K562 (cell line): ENCODE results near the gene NXT1. TPM values are rescaled to one million over a fixed set of nuclear protein-coding genes. Genes with fewer than 3 reads are reported as not detected.

ENCODE experiments used
- BACH1 ChIP-seq: fragments of 200-800 bp; sonication (Bioruptor generic); IDR thresholded peaks from 2 replicates; pipeline ENCODE4 v1.6.1; 2016; ENCODE audit warnings: missing genetic modification characterization, missing compliant biosample characterization
- C11orf30 ChIP-seq: fragments of 450-650 bp; IDR thresholded peaks from 2 replicates; pipeline ENCODE4 v1.6.1; 2016; ENCODE audit warnings: low read depth, mild to moderate bottlenecking
- CBX5 ChIP-seq: IDR thresholded peaks from 2 replicates; pipeline ENCODE4 v1.6.1; 2014; ENCODE audit warnings: low read depth, borderline replicate concordance
- CC2D1A ChIP-seq: fragments of 450-650 bp; IDR thresholded peaks from 2 replicates; pipeline ENCODE4 v1.6.1; 2017; ENCODE audit warnings: mild to moderate bottlenecking
- DNMT1 ChIP-seq: fragments of 450-650 bp; IDR thresholded peaks from 2 replicates; pipeline ENCODE4 v1.6.1; 2016; ENCODE audit warnings: antibody characterized with exemption, mild to moderate bottlenecking
- EWSR1 ChIP-seq: fragments of 450-650 bp; IDR thresholded peaks from 2 replicates; pipeline ENCODE4 v1.6.1; 2018; ENCODE audit warnings: borderline replicate concordance, mild to moderate bottlenecking, low read depth, moderate library complexity; ENCODE audit not compliant: partially characterized antibody
- HNRNPLL ChIP-seq: fragments of 200-400 bp; formaldehyde crosslinking; IDR thresholded peaks from 2 replicates; pipeline ENCODE4 v1.6.1; 2017; ENCODE audit warnings: low read length, low read depth, mild to moderate bottlenecking; ENCODE audit not compliant: poor library complexity, severe bottlenecking
- MAFG ChIP-seq: fragments of 450-650 bp; conservative IDR thresholded peaks from 2 replicates; pipeline ENCODE4 v1.6.1; 2016; ENCODE audit warnings: missing genetic modification characterization, missing compliant biosample characterization
- NCOR1 ChIP-seq: fragments of 450-650 bp; IDR thresholded peaks from 2 replicates; pipeline ENCODE4 v1.6.1; 2016; ENCODE audit warnings: mild to moderate bottlenecking, moderate library complexity
- NR2C2 ChIP-seq, 2 experiments: fragments of 200-800 bp in 1 of 2; sonication (Bioruptor generic) in 1 of 2; sonication (generic) in 1 of 2; formaldehyde crosslinking in 1 of 2; IDR thresholded peaks; 2 replicates each; pipeline versions ENCODE4 v1.6.1 to v1.8.0; 2016 to 2022; ENCODE audit warnings: mild to moderate bottlenecking in 1 of 2, missing compliant biosample characterization in 1 of 2, missing genetic modification characterization in 1 of 2, missing genetic modification reagents in 1 of 2
- PHF8 ChIP-seq: fragments of 200-600 bp; sonication (generic); IDR thresholded peaks from 2 replicates; pipeline ENCODE4 v1.6.1; 2012; ENCODE audit warnings: mixed run types, mild to moderate bottlenecking, inconsistent platforms, low read length, moderate library complexity, borderline replicate concordance
- SIN3A ChIP-seq, 2 experiments: fragments of 150-350 bp in 1 of 2; IDR thresholded peaks; 2 replicates each; pipeline ENCODE4 v1.6.1; 2011 to 2016; ENCODE audit warnings: borderline replicate concordance in 2 of 2, low read depth in 2 of 2, low read length in 2 of 2, mild to moderate bottlenecking in 2 of 2, moderate library complexity in 2 of 2; ENCODE audit not compliant: control insufficient read depth in 1 of 2
- SIX5 ChIP-seq, 2 experiments: IDR thresholded peaks; 2 replicates each; pipeline ENCODE4 v1.6.1; 2011; ENCODE audit warnings: low read length in 2 of 2, borderline replicate concordance in 1 of 2, low read depth in 1 of 2, mild to moderate bottlenecking in 1 of 2, moderate library complexity in 1 of 2; ENCODE audit not compliant: insufficient read depth in 1 of 2
- ZBTB1 ChIP-seq: sonication (generic); formaldehyde crosslinking; IDR thresholded peaks from 2 replicates; pipeline ENCODE4 v1.8.1; 2023; ENCODE audit warnings: missing genetic modification reagents, low read depth, mild to moderate bottlenecking, borderline replicate concordance
- ZFP30 ChIP-seq: fragments of 250-450 bp; sonication (Bioruptor Pico); IDR thresholded peaks from 2 replicates; pipeline ENCODE4 v1.8.0; 2022; ENCODE audit warnings: moderate library complexity, mild to moderate bottlenecking, inconsistent platforms, borderline replicate concordance
- ZNF134 ChIP-seq: fragments of 250-450 bp; sonication (Bioruptor Pico); conservative IDR thresholded peaks from 2 replicates; pipeline ENCODE4 v1.4.0; 2020
- ZNF165 ChIP-seq: fragments of 250-450 bp; sonication (Bioruptor Pico); IDR thresholded peaks from 2 replicates; pipeline ENCODE4 v1.4.0; 2020; ENCODE audit warnings: borderline replicate concordance
- ZNF174 ChIP-seq: fragments of 250-450 bp; sonication (Bioruptor Pico); IDR thresholded peaks from 2 replicates; pipeline ENCODE4 v1.4.0; 2020; ENCODE audit warnings: mild to moderate bottlenecking
- ZNF175 ChIP-seq: fragments of 200-800 bp; sonication (Bioruptor generic); IDR thresholded peaks from 2 replicates; pipeline ENCODE4 v1.6.1; 2016; ENCODE audit warnings: low read depth, mild to moderate bottlenecking, missing genetic modification characterization, missing compliant biosample characterization
- ZNF232 ChIP-seq: sonication (generic); formaldehyde crosslinking; IDR thresholded peaks from 2 replicates; pipeline ENCODE4 v1.8.0; 2022; ENCODE audit warnings: mild to moderate bottlenecking, missing genetic modification reagents
- ZNF668 ChIP-seq: fragments of 250-450 bp; sonication (Bioruptor Pico); IDR thresholded peaks from 2 replicates; pipeline ENCODE4 v1.8.0; 2022; ENCODE audit warnings: mild to moderate bottlenecking, inconsistent platforms
- polyA plus RNA-seq, 8 experiments: library from polyadenylated mRNA; depleted of rRNA in 4 of 8; stranded (reverse) in 5 of 8; unstranded in 3 of 8; fragments of >200 nt; fragmentation: Nextera tagmentation in 2 of 8; fragmentation: Illumina TruSeq in 1 of 8; extraction: Ambion mirVana in 2 of 8; extraction: Trizol in 1 of 8; gene quantifications; 2 replicates each; pipeline versions ENCODE4 v1.2.1 to v1.2.3, GENCODE V29; 2011 to 2014; ENCODE audit warnings: inconsistent platforms in 1 of 8, missing spikeins in 1 of 8
- total RNA-seq, 7 experiments: library from RNA; depleted of rRNA in 6 of 7; stranded (reverse); fragments of >200 nt in 6 of 7; fragmentation: Illumina TruSeq in 2 of 7; extraction: Trizol in 2 of 7; gene quantifications; 2 replicates each; pipeline versions ENCODE4 v1.2.1 to v1.2.3, GENCODE V29; 2011 to 2021; ENCODE audit warnings: low replicate concordance in 1 of 7
- TF ChIP-seq, protein P1 (sequence below): sonication (generic); formaldehyde crosslinking; IDR thresholded peaks from 2 replicates; pipeline ENCODE4 v1.8.0; 2022; ENCODE audit warnings: missing genetic modification reagents, mild to moderate bottlenecking, borderline replicate concordance
- TF ChIP-seq, protein P2 (sequence below): fragments of 250-450 bp; sonication (Bioruptor Pico); IDR thresholded peaks from 2 replicates; pipeline ENCODE4 v1.4.0; 2020
- TF ChIP-seq, protein P3 (sequence below): fragments of 450-650 bp; formaldehyde crosslinking; IDR thresholded peaks from 2 replicates; pipeline ENCODE4 v1.4.0; 2022; ENCODE audit warnings: missing genetic modification characterization

NXT1 gene
- total and polyA plus RNA-seq, 9 of the 15 experiments (the other 6 are each of a cell fraction or from before 2014, with no cell fraction given): 7.7 to 50.9 (median 35.6) TPM

DNA sequence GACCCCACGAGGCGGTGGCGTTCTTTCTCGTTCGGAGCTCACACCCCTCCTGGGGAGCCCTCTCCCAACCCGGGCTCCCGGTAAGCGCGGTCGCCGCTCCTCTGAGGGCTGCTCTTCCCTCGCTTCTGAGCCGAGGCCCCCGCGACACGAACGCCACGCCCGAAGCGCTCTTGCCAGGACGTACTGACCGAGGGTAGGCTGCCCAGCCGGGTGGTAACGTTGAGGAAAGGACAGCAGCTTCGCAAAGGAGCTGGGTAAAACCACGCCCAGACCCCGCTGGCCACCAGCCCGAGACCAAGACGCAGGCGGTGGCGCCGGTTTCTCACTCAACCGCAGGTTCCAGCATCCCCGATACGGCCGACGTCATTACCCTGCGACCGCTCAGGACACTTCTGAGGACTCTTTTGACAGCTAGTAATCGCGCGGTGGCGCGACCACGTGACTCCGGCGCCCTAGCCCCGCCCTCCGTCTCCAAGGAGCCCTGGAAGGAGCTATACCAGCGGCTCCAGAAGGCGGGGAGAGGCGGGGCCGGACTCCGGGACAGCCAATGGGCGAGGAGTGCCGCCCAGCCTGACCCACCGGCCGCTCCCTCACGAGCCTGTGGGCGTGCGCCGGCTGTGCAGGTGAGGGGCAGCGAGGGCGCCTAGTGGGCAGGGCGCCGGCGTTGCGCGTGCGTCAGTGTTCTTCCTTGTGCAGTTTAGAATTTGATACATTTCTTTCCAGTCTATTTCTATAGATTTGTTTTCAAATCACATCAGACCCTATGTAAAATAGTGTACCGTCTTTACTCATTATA, 7.4 kb downstream of the NXT1 start (continued):
- TF ChIP-seq NR2C2 (CRISPR knock-in tag; IDR thresholded peaks at IDR 0.05) (no peak), NR2C2 (tag; IDR thresholded peaks at IDR 0.05) (peak; percentile 75), CBX5 (no peak), SIN3A (IDR thresholded peaks at IDR 0.05; ENCODE audit: borderline replicate concordance in 2 of 2, control insufficient read depth in 1 of 2, low read depth in 2 of 2, low read length in 2 of 2) (peak; percentile 57 to 76; a peak in 2 of 4 replicates), MAFG (no peak), C11orf30 (peak; percentile 82), BACH1 (tag) (no peak), SIX5 (IDR thresholded peaks at IDR 0.05; ENCODE audit: borderline replicate concordance in 1 of 2, insufficient read depth in 1 of 2, low read depth in 1 of 2, low read length in 2 of 2) (no peak), EWSR1 (no peak), CC2D1A (no peak; the same call in 1 of the 2 replicates), ZNF668 (CRISPR knock-in tag) (no peak), ZNF232 (CRISPR knock-in tag) (no peak), DNMT1 (no peak), PHF8 (peak; percentile 68; the same call in 1 of the 2 replicates), NCOR1 (no peak), ZNF134 (peak; percentile 48; the same call in 1 of the 2 replicates), HNRNPLL (peak; percentile 29), ZBTB1 (peak; percentile 71; the same call in 1 of the 2 replicates), ZFP30 (CRISPR knock-in tag) (no peak), ZNF175 (CRISPR knock-in tag) (no peak), ZNF174 (CRISPR knock-in tag) (no peak), ZNF165 (no peak)
- TF ChIP-seq, protein P1, sequence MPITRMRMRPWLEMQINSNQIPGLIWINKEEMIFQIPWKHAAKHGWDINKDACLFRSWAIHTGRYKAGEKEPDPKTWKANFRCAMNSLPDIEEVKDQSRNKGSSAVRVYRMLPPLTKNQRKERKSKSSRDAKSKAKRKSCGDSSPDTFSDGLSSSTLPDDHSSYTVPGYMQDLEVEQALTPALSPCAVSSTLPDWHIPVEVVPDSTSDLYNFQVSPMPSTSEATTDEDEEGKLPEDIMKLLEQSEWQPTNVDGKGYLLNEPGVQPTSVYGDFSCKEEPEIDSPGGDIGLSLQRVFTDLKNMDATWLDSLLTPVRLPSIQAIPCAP (CRISPR knock-in tag): no peak
- TF ChIP-seq, protein P2, sequence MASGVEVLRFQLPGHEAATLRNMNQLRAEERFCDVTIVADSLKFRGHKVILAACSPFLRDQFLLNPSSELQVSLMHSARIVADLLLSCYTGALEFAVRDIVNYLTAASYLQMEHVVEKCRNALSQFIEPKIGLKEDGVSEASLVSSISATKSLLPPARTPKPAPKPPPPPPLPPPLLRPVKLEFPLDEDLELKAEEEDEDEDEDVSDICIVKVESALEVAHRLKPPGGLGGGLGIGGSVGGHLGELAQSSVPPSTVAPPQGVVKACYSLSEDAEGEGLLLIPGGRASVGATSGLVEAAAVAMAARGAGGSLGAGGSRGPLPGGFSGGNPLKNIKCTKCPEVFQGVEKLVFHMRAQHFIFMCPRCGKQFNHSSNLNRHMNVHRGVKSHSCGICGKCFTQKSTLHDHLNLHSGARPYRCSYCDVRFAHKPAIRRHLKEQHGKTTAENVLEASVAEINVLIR (CRISPR knock-in tag): peak; percentile 89
- TF ChIP-seq, protein P3, sequence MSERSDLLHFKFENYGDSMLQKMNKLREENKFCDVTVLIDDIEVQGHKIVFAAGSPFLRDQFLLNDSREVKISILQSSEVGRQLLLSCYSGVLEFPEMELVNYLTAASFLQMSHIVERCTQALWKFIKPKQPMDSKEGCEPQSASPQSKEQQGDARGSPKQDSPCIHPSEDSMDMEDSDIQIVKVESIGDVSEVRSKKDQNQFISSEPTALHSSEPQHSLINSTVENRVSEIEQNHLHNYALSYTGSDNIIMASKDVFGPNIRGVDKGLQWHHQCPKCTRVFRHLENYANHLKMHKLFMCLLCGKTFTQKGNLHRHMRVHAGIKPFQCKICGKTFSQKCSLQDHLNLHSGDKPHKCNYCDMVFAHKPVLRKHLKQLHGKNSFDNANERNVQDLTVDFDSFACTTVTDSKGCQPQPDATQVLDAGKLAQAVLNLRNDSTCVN (CRISPR knock-in tag): no peak
